ENCODE data around the gene MCF2L2.

GRCh38 chr3:183203670-183204069 is 224.7 kb downstream of the MCF2L2 start:
- TF ChIP-seq, protein P1, sequence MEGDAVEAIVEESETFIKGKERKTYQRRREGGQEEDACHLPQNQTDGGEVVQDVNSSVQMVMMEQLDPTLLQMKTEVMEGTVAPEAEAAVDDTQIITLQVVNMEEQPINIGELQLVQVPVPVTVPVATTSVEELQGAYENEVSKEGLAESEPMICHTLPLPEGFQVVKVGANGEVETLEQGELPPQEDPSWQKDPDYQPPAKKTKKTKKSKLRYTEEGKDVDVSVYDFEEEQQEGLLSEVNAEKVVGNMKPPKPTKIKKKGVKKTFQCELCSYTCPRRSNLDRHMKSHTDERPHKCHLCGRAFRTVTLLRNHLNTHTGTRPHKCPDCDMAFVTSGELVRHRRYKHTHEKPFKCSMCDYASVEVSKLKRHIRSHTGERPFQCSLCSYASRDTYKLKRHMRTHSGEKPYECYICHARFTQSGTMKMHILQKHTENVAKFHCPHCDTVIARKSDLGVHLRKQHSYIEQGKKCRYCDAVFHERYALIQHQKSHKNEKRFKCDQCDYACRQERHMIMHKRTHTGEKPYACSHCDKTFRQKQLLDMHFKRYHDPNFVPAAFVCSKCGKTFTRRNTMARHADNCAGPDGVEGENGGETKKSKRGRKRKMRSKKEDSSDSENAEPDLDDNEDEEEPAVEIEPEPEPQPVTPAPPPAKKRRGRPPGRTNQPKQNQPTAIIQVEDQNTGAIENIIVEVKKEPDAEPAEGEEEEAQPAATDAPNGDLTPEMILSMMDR (IDR thresholded peaks at IDR 0.05; ENCODE audit: poor library complexity, severe bottlenecking), result no peak
- no peak for TF ChIP-seq EZH2 (IDR thresholded peaks at IDR 0.05; ENCODE audit: borderline replicate concordance, insufficient read depth, low read length, poor library complexity, severe bottlenecking)
- TF ChIP-seq REST (IDR thresholded peaks at IDR 0.05; ENCODE audit: borderline replicate concordance), result no peak
- no peak for TF ChIP-seq SMC3 (conservative IDR thresholded peaks at IDR 0.05; ENCODE audit: poor library complexity)
- TF ChIP-seq POLR2AphosphoS5 (IDR thresholded peaks at IDR 0.05), result no peak
- TF ChIP-seq EP300 (conservative IDR thresholded peaks at IDR 0.05; ENCODE audit: poor library complexity, severe bottlenecking), result no peak
